ENCODE measurements around the gene RBFOX1.

- TF ChIP-seq EZH2phosphoT487 (IDR thresholded peaks at IDR 0.05; ENCODE audit: borderline replicate concordance, low read depth) (no peak), CTCF (IDR thresholded peaks at IDR 0.05) (no peak), RFX5 (IDR thresholded peaks at IDR 0.05; ENCODE audit: low read length) (no peak), RAD21 (IDR thresholded peaks at IDR 0.05; ENCODE audit: low read length) (no peak), CHD2 (IDR thresholded peaks at IDR 0.05; ENCODE audit: low read length, partially characterized antibody) (no peak), JUND (IDR thresholded peaks at IDR 0.05) (no peak), SMC3 (IDR thresholded peaks at IDR 0.05; ENCODE audit: low read depth, low read length) (no peak), RXRA (IDR thresholded peaks at IDR 0.05; ENCODE audit: borderline replicate concordance, low read depth) (no peak), TAF1 (IDR thresholded peaks at IDR 0.05; ENCODE audit: borderline replicate concordance, low read depth, low read length) (no peak)
- TF ChIP-seq, protein P1, sequence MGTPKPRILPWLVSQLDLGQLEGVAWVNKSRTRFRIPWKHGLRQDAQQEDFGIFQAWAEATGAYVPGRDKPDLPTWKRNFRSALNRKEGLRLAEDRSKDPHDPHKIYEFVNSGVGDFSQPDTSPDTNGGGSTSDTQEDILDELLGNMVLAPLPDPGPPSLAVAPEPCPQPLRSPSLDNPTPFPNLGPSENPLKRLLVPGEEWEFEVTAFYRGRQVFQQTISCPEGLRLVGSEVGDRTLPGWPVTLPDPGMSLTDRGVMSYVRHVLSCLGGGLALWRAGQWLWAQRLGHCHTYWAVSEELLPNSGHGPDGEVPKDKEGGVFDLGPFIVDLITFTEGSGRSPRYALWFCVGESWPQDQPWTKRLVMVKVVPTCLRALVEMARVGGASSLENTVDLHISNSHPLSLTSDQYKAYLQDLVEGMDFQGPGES (IDR thresholded peaks at IDR 0.05; ENCODE audit: low read depth, low read length), result no peak
Measured at GRCh38 chr16:7378024-7378695, 45.5 kb downstream of the RBFOX1 start.

All from SK-N-SH (cell line).